ENCODE results near the gene CTNNB1.
"Not testable (repeated sequence)": the region's sequence is repeated elsewhere in the genome, so short reads cannot be mapped to it uniquely, and the experiment has no call there.

Gene CTNNB1

GRCh38 chr3:41259449-41260062 lies 60.3 kb downstream of the CTNNB1 start:
- FAIRE-seq, result no peak

DNA sequence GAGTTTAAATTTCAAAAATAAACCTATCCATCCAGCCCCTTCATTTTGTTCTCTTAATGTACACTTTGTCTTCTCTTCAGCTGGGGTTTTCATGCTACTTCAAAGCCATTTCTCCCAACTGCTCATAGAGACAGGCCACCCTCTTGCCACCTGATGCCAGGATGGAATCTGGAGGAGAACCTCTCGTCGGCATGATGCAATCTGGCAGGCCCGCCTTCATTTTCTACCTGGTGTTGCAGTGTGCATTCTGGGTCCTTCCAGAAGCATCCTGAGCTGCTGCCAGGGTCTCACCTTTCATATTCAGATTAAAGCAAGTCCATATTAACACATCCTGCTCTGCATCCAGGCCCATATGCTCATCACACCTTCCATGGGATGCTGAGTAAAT lies 60.8 kb downstream of the CTNNB1 start:
- no peak for FAIRE-seq

DNA sequence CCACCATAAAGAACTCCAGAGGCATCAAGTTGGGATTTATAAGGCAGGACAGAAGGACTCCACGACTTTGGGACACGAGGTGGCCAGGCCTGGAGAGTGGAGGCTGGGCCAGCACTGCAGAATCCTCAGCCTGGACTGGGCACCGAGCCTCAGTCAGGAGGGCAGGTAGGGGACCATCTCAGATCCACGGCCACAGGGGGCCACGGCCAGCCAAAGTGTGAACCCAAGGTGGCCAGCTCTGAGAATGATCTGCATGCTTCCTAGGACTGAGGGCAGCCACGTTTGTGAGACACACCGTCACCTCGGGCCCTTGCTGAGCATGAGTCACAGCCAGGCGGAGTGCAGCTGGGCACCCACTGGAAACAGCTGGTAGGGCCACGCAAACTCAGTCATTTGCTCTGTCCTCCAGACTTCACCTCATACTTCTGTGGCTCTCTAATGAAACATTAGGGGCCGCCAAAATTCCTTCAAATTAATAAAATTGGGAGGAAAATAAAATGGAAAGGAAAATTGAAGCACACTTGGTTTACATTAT lies 65.8 kb downstream of the CTNNB1 start:
- no peak for FAIRE-seq

- FAIRE-seq, result no peak
Measured at GRCh38 chr3:41265823-41266273, 66.5 kb downstream of the CTNNB1 start.

DNA sequence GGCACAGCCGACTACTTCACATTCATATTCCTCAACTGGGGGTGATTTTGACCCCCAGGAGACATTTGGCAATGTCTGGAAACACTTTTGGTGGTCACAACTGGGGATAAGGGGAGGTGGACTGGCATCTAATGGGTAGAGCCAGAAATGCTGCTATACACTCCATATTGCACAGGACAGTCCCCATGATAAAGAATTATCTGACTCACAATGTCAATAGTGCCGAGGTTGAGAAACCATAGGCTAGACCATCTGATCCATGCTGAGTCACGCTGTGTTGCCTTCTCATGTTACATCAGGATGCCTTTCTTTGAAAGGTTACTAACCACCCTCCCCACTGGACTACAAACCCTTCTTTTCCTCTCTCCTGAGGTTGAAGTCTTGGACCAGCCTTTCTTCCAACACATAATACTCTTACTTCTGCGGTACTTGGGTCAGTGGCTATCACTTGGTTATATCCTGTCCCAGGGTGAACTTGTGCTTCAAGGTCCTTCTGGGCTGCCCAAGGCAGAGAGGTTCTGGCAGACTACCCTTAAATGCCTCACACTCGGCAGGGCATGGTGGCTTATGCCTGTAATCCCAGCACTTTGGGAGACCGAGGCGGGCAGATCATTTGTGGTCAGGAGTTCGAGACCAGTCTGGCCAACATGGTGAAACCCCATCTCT lies 68.8 kb downstream of the CTNNB1 start:
- FAIRE-seq, result no peak

GRCh38 chr3:41272667-41273066 lies 73.4 kb downstream of the CTNNB1 start:
- FAIRE-seq, result no peak

DNA sequence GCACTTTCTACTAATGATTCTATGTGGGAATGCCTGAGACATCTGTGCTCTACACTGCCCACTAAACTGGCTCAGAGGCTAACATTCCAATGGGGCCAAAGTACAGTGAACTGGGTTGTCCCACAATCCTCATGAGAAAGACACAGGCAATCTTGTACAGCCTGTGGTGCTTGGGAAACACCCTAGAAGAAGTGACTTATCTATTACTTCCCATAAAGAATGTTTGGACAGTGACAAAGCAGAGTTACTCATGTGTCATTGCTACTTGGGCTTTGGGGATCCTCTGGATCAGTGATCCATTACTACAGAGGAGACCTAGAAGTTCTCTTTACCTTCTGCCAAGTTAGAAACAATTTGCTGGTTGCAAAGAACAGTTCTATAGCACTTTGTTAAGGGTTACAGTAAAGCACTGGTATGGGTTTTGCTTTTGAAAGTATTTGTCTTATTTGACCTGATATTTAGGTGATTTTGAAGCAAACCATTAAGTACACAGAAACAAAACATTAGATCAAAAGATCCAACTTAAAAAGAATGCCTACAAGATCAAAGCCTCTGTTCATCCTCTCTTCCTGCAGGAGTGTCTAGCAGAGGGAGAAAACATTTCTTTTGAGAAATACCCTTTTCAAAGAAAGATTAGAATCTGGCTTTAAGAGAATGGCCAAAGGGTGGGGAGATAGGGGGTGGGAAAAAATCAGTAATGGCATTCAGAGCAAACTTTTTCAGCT lies 75.8 kb downstream of the CTNNB1 start:
- FAIRE-seq, result no peak

- FAIRE-seq, result no peak
Measured at GRCh38 chr3:41276191-41276590, 76.9 kb downstream of the CTNNB1 start.

DNA sequence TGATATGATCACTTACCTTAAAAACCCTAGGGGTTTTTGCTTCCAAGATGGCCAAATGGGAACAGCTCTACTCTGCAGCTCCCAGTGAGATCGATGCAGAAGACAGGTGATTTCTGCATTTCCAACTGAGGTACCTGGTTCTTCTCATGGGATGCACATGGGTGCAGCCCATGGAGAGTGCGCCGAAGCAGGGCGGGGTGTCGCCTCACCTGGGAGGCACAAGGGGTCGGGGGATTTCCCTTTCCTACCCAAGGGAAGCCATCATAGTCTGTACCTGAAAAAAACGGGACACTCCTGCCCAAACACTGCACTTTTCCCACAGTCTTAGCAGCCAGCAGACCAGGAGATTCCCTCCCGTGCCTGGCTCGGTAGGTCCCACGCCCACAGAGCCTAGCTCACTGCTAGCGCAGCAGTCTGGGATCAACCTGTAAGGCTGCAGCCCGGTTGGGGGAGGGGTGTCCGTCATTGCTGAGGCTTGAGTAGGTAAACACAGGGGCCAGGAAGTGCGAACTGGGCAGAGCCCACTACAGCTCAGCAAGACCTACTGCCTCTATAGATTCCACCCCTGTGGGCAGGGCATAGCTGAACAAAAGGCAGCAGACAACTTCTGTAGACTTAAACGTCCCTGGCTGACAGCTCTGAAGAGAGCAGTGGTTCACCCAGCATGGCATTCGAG lies 78.6 kb downstream of the CTNNB1 start:
- FAIRE-seq, result no peak

- not testable (repeated sequence) for FAIRE-seq
Measured at GRCh38 chr3:41284934-41285333, 85.6 kb downstream of the CTNNB1 start.

- FAIRE-seq, result no peak
Measured at GRCh38 chr3:41286305-41286704, 87.0 kb downstream of the CTNNB1 start.

DNA sequence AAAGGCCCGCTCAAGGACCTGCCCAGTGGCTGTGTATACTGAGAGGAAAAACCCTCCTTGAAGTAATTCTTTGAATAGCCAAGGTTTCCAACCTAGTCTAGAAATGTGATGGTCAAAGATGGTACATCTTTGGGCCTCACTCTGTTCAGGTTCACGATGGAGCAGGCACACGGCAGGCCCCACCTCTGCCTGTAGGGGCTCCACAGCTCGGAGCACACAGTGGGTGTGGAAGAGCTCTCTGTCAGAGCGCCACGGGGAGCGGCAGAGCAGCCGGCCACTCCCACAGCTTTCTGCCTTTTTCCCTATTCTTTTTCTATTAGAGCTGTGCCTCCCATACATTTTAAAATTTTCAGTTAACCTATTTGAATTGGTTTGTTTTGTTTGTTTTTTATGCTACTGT lies 89.5 kb downstream of the CTNNB1 start:
- FAIRE-seq, result no peak
